ENCODE data around the gene DAB2IP. TPM values are rescaled to one million over a fixed set of nuclear protein-coding genes. Genes with fewer than 3 reads are reported as not detected.

The DAB2IP gene
- total RNA-seq, 1 experiment from 2014 or later, result 56.3 TPM

GRCh38 chr9:121662891-121663580 is 11.6 kb downstream of the DAB2IP start:
- intact Hi-C loops (cut with micrococcal nuclease; ENCODE audit: unreplicated experiment), result no loop called here
- no peak overlapping the region for H3K27ac Mint-ChIP-seq (ENCODE audit: unreplicated experiment)
- CTCF ChIA-PET, result no interaction called here

GRCh38 chr9:121663591-121663990 is 12.2 kb downstream of the DAB2IP start:
- Mint-ChIP-seq H3K4me1 (ENCODE audit: low read depth, unreplicated experiment) (no peaks in the 10 kb centered on the region), H3K36me3 (ENCODE audit: insufficient read depth, unreplicated experiment) (no peaks in the 10 kb centered on the region), H3K27ac (ENCODE audit: unreplicated experiment) (no peak overlapping the region), H3K27me3 (ENCODE audit: unreplicated experiment) (no peaks in the 10 kb centered on the region), H3K9me3 (ENCODE audit: low read depth, unreplicated experiment) (no peaks in the 10 kb centered on the region), H3K4me3 (ENCODE audit: low read depth, unreplicated experiment) (no peak overlapping the region)
- CTCF ChIA-PET, result no interaction called here
- intact Hi-C loops (cut with micrococcal nuclease; ENCODE audit: unreplicated experiment), result no loop called here
- no peak for TF ChIP-seq CTCF (IDR thresholded peaks at IDR 0.05; ENCODE audit: unreplicated experiment)
- no peak for DNase-seq
- no TSS peak for BruUV-seq (replicated peaks)

More at GRCh38 chr9:121662891-121663580, 11.6 kb downstream of the DAB2IP start:
- no peaks in the 10 kb centered on the region for H3K27me3 Mint-ChIP-seq (ENCODE audit: unreplicated experiment)
- BruUV-seq (replicated peaks), result no TSS peak
- no peak overlapping the region for H3K4me3 Mint-ChIP-seq (ENCODE audit: low read depth, unreplicated experiment)
- H3K9me3 Mint-ChIP-seq (ENCODE audit: low read depth, unreplicated experiment), result no peaks in the 10 kb centered on the region
- H3K36me3 Mint-ChIP-seq (ENCODE audit: insufficient read depth, unreplicated experiment), result no peaks in the 10 kb centered on the region
- DNase-seq, result no peak
- no peaks in the 10 kb centered on the region for H3K4me1 Mint-ChIP-seq (ENCODE audit: low read depth, unreplicated experiment)
- no peak for TF ChIP-seq CTCF (IDR thresholded peaks at IDR 0.05; ENCODE audit: unreplicated experiment)

DNA sequence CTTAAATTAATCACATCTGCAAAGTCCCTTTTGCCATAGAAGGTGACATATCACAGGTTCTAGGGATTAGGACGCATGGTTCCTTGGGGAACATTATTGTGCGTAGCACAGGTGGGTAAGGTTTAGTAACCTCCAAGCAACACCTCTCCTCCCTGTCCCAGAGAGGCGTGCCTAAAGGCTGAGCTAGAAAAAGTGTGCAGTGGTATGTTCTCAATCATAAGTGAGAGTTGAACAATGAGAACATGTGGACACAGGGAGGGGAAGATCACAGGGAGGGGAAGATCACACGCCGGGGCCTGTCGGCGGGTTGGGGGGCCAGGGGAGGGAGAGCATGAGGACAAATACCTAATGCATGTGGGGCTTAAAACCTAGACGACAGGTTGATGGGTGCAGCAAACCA is 14.9 kb downstream of the DAB2IP start:
- CTCF ChIA-PET, result no interaction called here
- H3K4me1 Mint-ChIP-seq (ENCODE audit: low read depth, unreplicated experiment), result no peaks in the 10 kb centered on the region
- BruUV-seq (replicated peaks), result no TSS peak

GRCh38 chr9:121667214-121667613 is 15.8 kb downstream of the DAB2IP start:
- peaks cover 2% of the 10 kb centered on the region for H3K9me3 Mint-ChIP-seq (ENCODE audit: low read depth, unreplicated experiment)
- H3K36me3 Mint-ChIP-seq (ENCODE audit: insufficient read depth, unreplicated experiment), result no peaks in the 10 kb centered on the region
- no peak for TF ChIP-seq CTCF (IDR thresholded peaks at IDR 0.05; ENCODE audit: unreplicated experiment)
- no peak overlapping the region for H3K4me3 Mint-ChIP-seq (ENCODE audit: low read depth, unreplicated experiment)
- intact Hi-C loops (cut with micrococcal nuclease; ENCODE audit: unreplicated experiment), result no loop called here
- no peak for DNase-seq
- no peaks in the 10 kb centered on the region for H3K4me1 Mint-ChIP-seq (ENCODE audit: low read depth, unreplicated experiment)
- CTCF ChIA-PET, result interaction anchor here (0.6 kb wide), 1 partner anchor 298 kb away, joined by 3 read pairs; no protein-coding TSS in a partner anchor
- H3K27ac Mint-ChIP-seq (ENCODE audit: unreplicated experiment), result no peak overlapping the region
- no peaks in the 10 kb centered on the region for H3K27me3 Mint-ChIP-seq (ENCODE audit: unreplicated experiment)
- no TSS peak for BruUV-seq (replicated peaks)

More for the DNA sequence above, 14.9 kb downstream of the DAB2IP start:
- no peak overlapping the region for H3K4me3 Mint-ChIP-seq (ENCODE audit: low read depth, unreplicated experiment)
- intact Hi-C loops (cut with micrococcal nuclease; ENCODE audit: unreplicated experiment), result no loop called here
- H3K36me3 Mint-ChIP-seq (ENCODE audit: insufficient read depth, unreplicated experiment), result no peaks in the 10 kb centered on the region
- no peak for TF ChIP-seq CTCF (IDR thresholded peaks at IDR 0.05; ENCODE audit: unreplicated experiment)
- H3K27me3 Mint-ChIP-seq (ENCODE audit: unreplicated experiment), result no peaks in the 10 kb centered on the region
- DNase-seq, result no peak
- peaks cover 2% of the 10 kb centered on the region for H3K9me3 Mint-ChIP-seq (ENCODE audit: low read depth, unreplicated experiment)
- no peak overlapping the region for H3K27ac Mint-ChIP-seq (ENCODE audit: unreplicated experiment)

Measured in Calu3 (cell line).